ENCODE measurements around the gene IGDCC3. TPM values are rescaled to one million over a fixed set of nuclear protein-coding genes. Genes with fewer than 3 reads are reported as not detected.

The IGDCC3 gene
- total RNA-seq, 1 experiment from 2014 or later, result 0.32 TPM

DNA sequence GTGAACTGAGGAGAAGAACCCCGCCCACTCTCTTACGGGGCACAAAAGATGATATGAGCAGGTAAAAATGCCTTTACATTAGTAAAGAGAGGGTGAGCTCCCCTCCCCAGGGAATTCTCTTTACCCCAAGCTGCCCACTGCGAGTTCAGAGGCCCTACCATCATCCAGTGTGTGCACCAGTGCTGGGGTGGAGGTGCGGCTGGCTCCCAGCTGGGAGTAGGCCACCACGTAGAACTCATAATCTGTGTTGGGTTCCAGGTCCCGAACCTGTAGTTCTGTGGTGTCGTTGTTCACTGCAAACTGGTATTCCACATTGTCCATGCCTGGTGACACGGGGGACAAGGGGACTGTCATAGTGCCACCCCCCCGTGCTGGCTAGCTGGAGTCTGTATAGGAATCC is 17.1 kb upstream of the IGDCC3 start:
- no peaks in the 10 kb centered on the region for H3K36me3 ChIP-seq (ENCODE audit: insufficient read depth, low read length, poor library complexity, severe bottlenecking)
- H3K4me3 ChIP-seq (ENCODE audit: low read depth, low read length, poor library complexity, severe bottlenecking), result no peak overlapping the region
- no peak overlapping the region for H3K27ac ChIP-seq (ENCODE audit: low read depth, low read length, poor library complexity, severe bottlenecking)
- ChIA-PET POLR2A (ENCODE audit: low non-redundant PET) (no interaction called here), CTCF (no interaction called here)
- no peaks in the 10 kb centered on the region for H3K4me1 ChIP-seq (ENCODE audit: insufficient read depth, low read length, poor library complexity, severe bottlenecking)
- no TSS peak for BruUV-seq (replicated peaks)
- DNase-seq (ENCODE audit: low spot score), result no peak
- TF ChIP-seq, protein P1, sequence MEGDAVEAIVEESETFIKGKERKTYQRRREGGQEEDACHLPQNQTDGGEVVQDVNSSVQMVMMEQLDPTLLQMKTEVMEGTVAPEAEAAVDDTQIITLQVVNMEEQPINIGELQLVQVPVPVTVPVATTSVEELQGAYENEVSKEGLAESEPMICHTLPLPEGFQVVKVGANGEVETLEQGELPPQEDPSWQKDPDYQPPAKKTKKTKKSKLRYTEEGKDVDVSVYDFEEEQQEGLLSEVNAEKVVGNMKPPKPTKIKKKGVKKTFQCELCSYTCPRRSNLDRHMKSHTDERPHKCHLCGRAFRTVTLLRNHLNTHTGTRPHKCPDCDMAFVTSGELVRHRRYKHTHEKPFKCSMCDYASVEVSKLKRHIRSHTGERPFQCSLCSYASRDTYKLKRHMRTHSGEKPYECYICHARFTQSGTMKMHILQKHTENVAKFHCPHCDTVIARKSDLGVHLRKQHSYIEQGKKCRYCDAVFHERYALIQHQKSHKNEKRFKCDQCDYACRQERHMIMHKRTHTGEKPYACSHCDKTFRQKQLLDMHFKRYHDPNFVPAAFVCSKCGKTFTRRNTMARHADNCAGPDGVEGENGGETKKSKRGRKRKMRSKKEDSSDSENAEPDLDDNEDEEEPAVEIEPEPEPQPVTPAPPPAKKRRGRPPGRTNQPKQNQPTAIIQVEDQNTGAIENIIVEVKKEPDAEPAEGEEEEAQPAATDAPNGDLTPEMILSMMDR (conservative IDR thresholded peaks at IDR 0.05; ENCODE audit: low read depth, low read length), result no peak
- no peak for TF ChIP-seq EZH2 (IDR thresholded peaks at IDR 0.05; ENCODE audit: borderline replicate concordance, low read depth, low read length, poor library complexity, severe bottlenecking)
- no peaks in the 10 kb centered on the region for H3K27me3 ChIP-seq (replicated peaks; ENCODE audit: insufficient read depth, low read depth, low read length, poor library complexity)
- H3K9me3 ChIP-seq (ENCODE audit: low read depth, low read length, poor library complexity, severe bottlenecking), result no peaks in the 10 kb centered on the region
- intact Hi-C loops (cut with micrococcal nuclease; ENCODE audit: unreplicated experiment), result no loop called here

DNA sequence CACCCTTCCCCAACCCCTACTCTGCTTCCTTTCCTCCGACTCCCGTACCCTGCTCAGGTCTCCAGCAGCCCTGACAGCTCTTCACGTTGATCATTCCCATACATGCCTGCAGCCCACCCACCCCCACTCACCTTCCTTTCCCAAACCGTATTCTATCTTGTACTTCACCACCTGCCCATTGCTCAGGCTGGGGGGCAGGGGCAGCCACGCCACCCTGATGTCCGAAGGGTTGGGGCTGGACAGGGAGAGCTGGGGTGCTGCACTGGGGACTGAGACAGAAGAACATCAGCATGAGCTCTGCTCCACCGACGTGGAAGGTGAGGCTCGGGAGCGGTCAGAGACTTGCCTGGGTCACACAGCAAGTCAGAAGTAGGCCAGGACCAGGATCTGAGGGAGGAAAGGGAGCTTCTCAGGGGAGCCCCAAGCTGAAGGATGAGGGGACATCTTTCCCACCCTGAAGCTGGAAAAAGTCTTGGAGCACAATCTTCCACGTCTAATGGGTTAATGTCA is 16.5 kb upstream of the IGDCC3 start:
- no peaks in the 10 kb centered on the region for H3K4me1 ChIP-seq (ENCODE audit: insufficient read depth, low read length, poor library complexity, severe bottlenecking)
- H3K9me3 ChIP-seq (ENCODE audit: low read depth, low read length, poor library complexity, severe bottlenecking), result no peaks in the 10 kb centered on the region
- H3K4me3 ChIP-seq (ENCODE audit: low read depth, low read length, poor library complexity, severe bottlenecking), result no peak overlapping the region
- CTCF ChIA-PET, result no interaction called here
- intact Hi-C loops (cut with micrococcal nuclease; ENCODE audit: unreplicated experiment), result no loop called here
- H3K27me3 ChIP-seq (replicated peaks; ENCODE audit: insufficient read depth, low read depth, low read length, poor library complexity), result no peaks in the 10 kb centered on the region
- POLR2A ChIA-PET (ENCODE audit: low non-redundant PET), result no interaction called here
- TF ChIP-seq EZH2 (IDR thresholded peaks at IDR 0.05; ENCODE audit: borderline replicate concordance, low read depth, low read length, poor library complexity, severe bottlenecking), result no peak
- TF ChIP-seq, protein P1 (conservative IDR thresholded peaks at IDR 0.05; ENCODE audit: low read depth, low read length), result no peak
- no TSS peak for BruUV-seq (replicated peaks)
- H3K27ac ChIP-seq (ENCODE audit: low read depth, low read length, poor library complexity, severe bottlenecking), result no peak overlapping the region
- H3K36me3 ChIP-seq (ENCODE audit: insufficient read depth, low read length, poor library complexity, severe bottlenecking), result no peaks in the 10 kb centered on the region
- DNase-seq (ENCODE audit: low spot score), result no peak

DNA sequence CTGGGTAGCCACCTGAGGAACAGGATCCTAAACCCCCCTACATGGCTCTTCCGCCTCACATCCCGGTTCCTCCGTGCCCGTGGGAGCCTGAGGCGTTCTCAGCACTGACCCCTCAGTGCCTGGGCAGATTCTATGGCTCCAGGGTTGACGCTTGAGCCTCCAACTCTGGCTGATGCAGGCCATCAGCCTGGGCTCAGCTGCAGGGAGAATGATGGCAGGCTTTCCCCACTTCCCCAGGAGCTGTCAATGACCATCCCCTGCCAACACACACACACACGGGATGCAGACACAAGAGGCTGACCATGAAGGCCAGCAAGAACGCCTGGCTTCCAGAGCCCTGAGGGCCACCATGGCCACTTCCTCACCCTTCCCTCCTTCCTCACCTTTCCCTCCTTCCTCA is 15.8 kb upstream of the IGDCC3 start:
- ChIA-PET CTCF (interaction anchor here (0.6 kb wide), 1 partner anchor 60 kb away, joined by 6 read pairs; no protein-coding TSS in a partner anchor), POLR2A (ENCODE audit: low non-redundant PET) (interaction anchor here (0.6 kb wide), 1 partner anchor 89 kb away, joined by 5 read pairs; no protein-coding TSS in a partner anchor)
- no peak overlapping the region for H3K27ac ChIP-seq (ENCODE audit: low read depth, low read length, poor library complexity, severe bottlenecking)
- H3K36me3 ChIP-seq (ENCODE audit: insufficient read depth, low read length, poor library complexity, severe bottlenecking), result no peaks in the 10 kb centered on the region
- intact Hi-C loops (cut with micrococcal nuclease; ENCODE audit: unreplicated experiment), result no loop called here
- BruUV-seq (replicated peaks), result no TSS peak
- H3K4me1 ChIP-seq (ENCODE audit: insufficient read depth, low read length, poor library complexity, severe bottlenecking), result no peaks in the 10 kb centered on the region
- DNase-seq (ENCODE audit: low spot score), result no peak
- no peaks in the 10 kb centered on the region for H3K9me3 ChIP-seq (ENCODE audit: low read depth, low read length, poor library complexity, severe bottlenecking)
- no peaks in the 10 kb centered on the region for H3K27me3 ChIP-seq (replicated peaks; ENCODE audit: insufficient read depth, low read depth, low read length, poor library complexity)
- TF ChIP-seq, protein P1 (conservative IDR thresholded peaks at IDR 0.05; ENCODE audit: low read depth, low read length), result no peak
- TF ChIP-seq EZH2 (IDR thresholded peaks at IDR 0.05; ENCODE audit: borderline replicate concordance, low read depth, low read length, poor library complexity, severe bottlenecking), result no peak
- H3K4me3 ChIP-seq (ENCODE audit: low read depth, low read length, poor library complexity, severe bottlenecking), result no peak overlapping the region

Data from A673 (cell line).